ENCODE data around the gene UNKL. TPM values are rescaled to one million over a fixed set of nuclear protein-coding genes. Genes with fewer than 3 reads are reported as not detected.

UNKL gene
- total RNA-seq, 1 donor from 2014 or later = 31.5 TPM

GRCh38 chr16:1436731-1437355, 22.3 kb upstream of the UNKL start:
- no peak overlapping the region for H3K4me3 Mint-ChIP-seq (ENCODE audit: low read depth)
- H3K36me3 Mint-ChIP-seq (ENCODE audit: insufficient read depth) = no peaks in the 10 kb centered on the region

GRCh38 chr16:1435921-1436697, 21.6 kb upstream of the UNKL start:
- no peak for DNase-seq (ENCODE audit: low spot score, unreplicated experiment)
- Mint-ChIP-seq H3K36me3 (ENCODE audit: insufficient read depth) (no peaks in the 10 kb centered on the region), H3K27me3 (no peaks in the 10 kb centered on the region), H3K27ac (peak overlapping the region; percentile 73), H3K9me3 (ENCODE audit: low read depth) (no peaks in the 10 kb centered on the region), H3K4me3 (ENCODE audit: low read depth) (no peak overlapping the region), H3K4me1 (ENCODE audit: low read depth) (peaks cover 6% of the 10 kb centered on the region)
- TF ChIP-seq, protein P1, sequence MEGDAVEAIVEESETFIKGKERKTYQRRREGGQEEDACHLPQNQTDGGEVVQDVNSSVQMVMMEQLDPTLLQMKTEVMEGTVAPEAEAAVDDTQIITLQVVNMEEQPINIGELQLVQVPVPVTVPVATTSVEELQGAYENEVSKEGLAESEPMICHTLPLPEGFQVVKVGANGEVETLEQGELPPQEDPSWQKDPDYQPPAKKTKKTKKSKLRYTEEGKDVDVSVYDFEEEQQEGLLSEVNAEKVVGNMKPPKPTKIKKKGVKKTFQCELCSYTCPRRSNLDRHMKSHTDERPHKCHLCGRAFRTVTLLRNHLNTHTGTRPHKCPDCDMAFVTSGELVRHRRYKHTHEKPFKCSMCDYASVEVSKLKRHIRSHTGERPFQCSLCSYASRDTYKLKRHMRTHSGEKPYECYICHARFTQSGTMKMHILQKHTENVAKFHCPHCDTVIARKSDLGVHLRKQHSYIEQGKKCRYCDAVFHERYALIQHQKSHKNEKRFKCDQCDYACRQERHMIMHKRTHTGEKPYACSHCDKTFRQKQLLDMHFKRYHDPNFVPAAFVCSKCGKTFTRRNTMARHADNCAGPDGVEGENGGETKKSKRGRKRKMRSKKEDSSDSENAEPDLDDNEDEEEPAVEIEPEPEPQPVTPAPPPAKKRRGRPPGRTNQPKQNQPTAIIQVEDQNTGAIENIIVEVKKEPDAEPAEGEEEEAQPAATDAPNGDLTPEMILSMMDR (IDR thresholded peaks at IDR 0.05; ENCODE audit: unreplicated experiment) = peak; percentile 14

More at GRCh38 chr16:1436731-1437355, 22.3 kb upstream of the UNKL start:
- Mint-ChIP-seq H3K27ac (no peak overlapping the region), H3K9me3 (ENCODE audit: low read depth) (no peaks in the 10 kb centered on the region), H3K27me3 (no peaks in the 10 kb centered on the region), H3K4me1 (ENCODE audit: low read depth) (peaks cover 3% of the 10 kb centered on the region)
- no peak for DNase-seq (ENCODE audit: low spot score, unreplicated experiment)
- TF ChIP-seq, protein P1 (IDR thresholded peaks at IDR 0.05; ENCODE audit: unreplicated experiment) = no peak

DNA sequence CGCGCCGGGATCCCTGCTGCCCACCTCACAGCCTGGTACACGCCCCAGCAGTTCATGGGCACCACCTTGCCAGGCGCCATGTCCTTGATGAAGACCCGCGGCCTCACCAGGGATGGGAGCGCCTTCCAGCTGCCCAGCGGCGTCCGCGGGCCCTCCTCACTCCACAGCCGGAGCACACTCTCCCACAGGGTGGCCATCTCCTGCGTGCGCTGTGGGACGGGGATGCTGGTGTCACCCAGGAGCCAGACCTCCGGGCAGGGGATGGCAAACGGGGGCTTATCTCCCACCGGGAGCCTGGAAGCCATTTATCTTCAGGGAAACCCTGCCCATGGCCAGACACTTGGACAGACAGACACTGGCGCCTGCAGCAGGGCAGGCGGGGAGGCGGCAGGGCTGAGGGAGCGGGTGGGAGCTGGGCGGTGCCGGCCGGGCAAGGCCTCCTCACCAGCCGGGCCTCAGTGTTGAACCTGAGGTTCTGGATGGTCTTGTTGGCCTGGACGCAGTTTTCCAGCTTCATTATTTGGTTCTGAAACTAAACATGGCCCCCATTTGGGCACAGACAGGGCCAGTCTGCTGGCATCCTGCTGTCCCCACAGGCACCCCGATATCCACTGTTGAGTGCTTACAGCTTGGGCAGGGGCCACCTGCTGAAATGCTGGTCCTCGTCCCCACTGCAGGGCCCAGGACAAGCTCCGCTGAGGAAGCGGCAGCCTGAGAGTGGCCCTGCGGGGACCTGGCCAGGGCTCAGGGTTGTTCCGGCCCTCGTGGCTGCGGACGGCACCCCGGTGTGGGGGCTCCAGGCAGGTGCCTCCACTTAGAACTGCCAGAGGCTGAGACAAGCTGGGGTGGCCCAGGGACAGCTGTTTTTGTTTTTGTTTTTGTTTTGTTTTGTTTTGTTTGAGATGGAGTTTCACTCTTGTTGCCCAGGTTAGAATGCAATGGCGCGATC, 20.4 kb upstream of the UNKL start:
- no peak for DNase-seq (ENCODE audit: low spot score, unreplicated experiment)

DNA sequence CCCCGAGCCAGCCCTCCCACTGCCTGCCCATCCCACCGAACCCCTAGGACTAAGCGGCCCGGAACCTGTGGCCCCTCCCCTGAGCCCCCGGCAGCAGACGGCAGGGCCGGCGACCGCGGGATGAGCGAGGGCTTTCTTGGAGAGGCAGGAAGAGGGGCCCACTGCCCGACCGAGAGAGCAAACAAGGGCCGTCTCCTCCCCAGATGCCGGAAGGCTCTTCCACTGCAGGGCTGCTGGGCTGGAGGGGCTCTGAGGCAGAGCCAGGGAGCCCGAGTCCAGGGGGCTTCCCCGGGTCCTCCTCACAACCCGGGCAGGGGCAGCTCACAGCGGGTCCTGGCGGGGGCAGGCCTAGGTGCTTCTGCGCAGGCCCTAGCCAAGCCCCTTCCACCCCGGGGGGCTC, 19.3 kb upstream of the UNKL start:
- Mint-ChIP-seq H3K27me3 (no peaks in the 10 kb centered on the region), H3K4me1 (ENCODE audit: low read depth) (peaks cover 15% of the 10 kb centered on the region), H3K27ac (no peak overlapping the region), H3K4me3 (ENCODE audit: low read depth) (no peak overlapping the region), H3K36me3 (ENCODE audit: insufficient read depth) (no peaks in the 10 kb centered on the region), H3K9me3 (ENCODE audit: low read depth) (no peaks in the 10 kb centered on the region)
- DNase-seq (ENCODE audit: low spot score, unreplicated experiment) = no peak
- TF ChIP-seq, protein P1 (IDR thresholded peaks at IDR 0.05; ENCODE audit: unreplicated experiment) = no peak

More for the DNA sequence above, 20.4 kb upstream of the UNKL start:
- no peaks in the 10 kb centered on the region for H3K9me3 Mint-ChIP-seq (ENCODE audit: low read depth)
- H3K27ac Mint-ChIP-seq = no peak overlapping the region
- H3K36me3 Mint-ChIP-seq (ENCODE audit: insufficient read depth) = no peaks in the 10 kb centered on the region
- H3K27me3 Mint-ChIP-seq = no peaks in the 10 kb centered on the region
- peaks cover 9% of the 10 kb centered on the region for H3K4me1 Mint-ChIP-seq (ENCODE audit: low read depth)
- H3K4me3 Mint-ChIP-seq (ENCODE audit: low read depth) = no peak overlapping the region
- TF ChIP-seq, protein P1 (IDR thresholded peaks at IDR 0.05; ENCODE audit: unreplicated experiment) = no peak

GRCh38 chr16:1433263-1433560, 18.7 kb upstream of the UNKL start:
- TF ChIP-seq, protein P1 (IDR thresholded peaks at IDR 0.05; ENCODE audit: unreplicated experiment) = no peak
- Mint-ChIP-seq H3K4me3 (ENCODE audit: low read depth) (no peak overlapping the region), H3K27me3 (no peaks in the 10 kb centered on the region), H3K4me1 (ENCODE audit: low read depth) (peaks cover 15% of the 10 kb centered on the region), H3K27ac (no peak overlapping the region), H3K9me3 (ENCODE audit: low read depth) (no peaks in the 10 kb centered on the region), H3K36me3 (ENCODE audit: insufficient read depth) (no peaks in the 10 kb centered on the region)
- DNase-seq (ENCODE audit: low spot score, unreplicated experiment) = no peak
